Type B pancreatic cell (in vitro differentiated cells): ENCODE data around the gene SIRPB2. TPM values are rescaled to one million over a fixed set of nuclear protein-coding genes. Genes with fewer than 3 reads are reported as not detected.

Experiments
- DNase-seq: peaks from one replicate; pipeline ENCODE4 v3.0.0; 2021; ENCODE audit warnings: mixed read lengths; ENCODE audit not compliant: unreplicated experiment; ENCODE audit errors: extremely low spot score
- H3K27ac Mint-ChIP-seq: 2 replicates; pipeline ENCODE4 v1.8.0; 2021; ENCODE audit warnings: mild to moderate bottlenecking, mixed read lengths
- H3K27me3 Mint-ChIP-seq: 2 replicates; pipeline ENCODE4 v1.8.0; 2021; ENCODE audit warnings: mixed read lengths
- H3K36me3 Mint-ChIP-seq: 2 replicates; pipeline ENCODE4 v1.8.0; 2021; ENCODE audit warnings: mixed read lengths
- H3K4me1 Mint-ChIP-seq: one replicate; pipeline ENCODE4 v1.8.0; 2021; ENCODE audit warnings: mixed read lengths; ENCODE audit not compliant: unreplicated experiment
- H3K4me3 Mint-ChIP-seq: 2 replicates; pipeline ENCODE4 v1.8.0; 2021; ENCODE audit warnings: mild to moderate bottlenecking, mixed read lengths
- H3K9me3 Mint-ChIP-seq: 2 replicates; pipeline ENCODE4 v1.8.0; 2021; ENCODE audit warnings: mixed read lengths
- total RNA-seq: library from RNA; stranded (reverse); gene quantifications from 2 replicates; pipeline ENCODE4 v1.2.1, GENCODE V29; 2021; ENCODE audit warnings: low replicate concordance
- TF ChIP-seq, protein P1 (sequence below): fragments of 200-600 bp; sonication (generic); conservative IDR thresholded peaks from 2 replicates; pipeline ENCODE4 v1.5.0; 2021; ENCODE audit warnings: antibody characterized with exemption, mild to moderate bottlenecking

The SIRPB2 gene
- total RNA-seq, 1 donor from 2014 or later, result not detected

DNA sequence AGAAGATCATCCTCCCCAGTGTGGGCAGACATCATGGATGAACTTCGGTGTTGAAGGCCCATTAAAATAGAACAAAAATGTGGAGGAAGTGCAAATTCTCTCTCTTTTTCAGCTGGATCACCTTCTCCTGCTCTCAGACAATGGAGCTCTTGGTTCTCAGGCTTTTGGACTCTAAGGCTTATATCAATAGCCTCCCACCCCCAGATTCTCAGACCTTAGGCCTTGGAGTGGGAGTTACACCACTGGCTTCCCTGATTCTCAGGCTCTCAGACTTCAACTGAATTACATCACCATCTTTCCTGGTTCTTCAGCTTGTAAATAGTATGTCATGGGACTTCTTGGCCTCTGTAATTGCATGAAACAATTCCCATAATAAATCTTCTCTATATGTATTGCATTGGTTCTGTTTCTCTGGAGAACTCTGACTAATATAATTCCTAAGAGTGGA is 61.2 kb downstream of the SIRPB2 start:
- Mint-ChIP-seq H3K9me3 (no peaks in the 10 kb centered on the region), H3K36me3 (peaks cover 4% of the 10 kb centered on the region), H3K27ac (no peak overlapping the region), H3K27me3 (peaks cover 11% of the 10 kb centered on the region), H3K4me1 (peaks cover 4% of the 10 kb centered on the region), H3K4me3 (no peak overlapping the region)
- DNase-seq, result no peak
- TF ChIP-seq, protein P1, sequence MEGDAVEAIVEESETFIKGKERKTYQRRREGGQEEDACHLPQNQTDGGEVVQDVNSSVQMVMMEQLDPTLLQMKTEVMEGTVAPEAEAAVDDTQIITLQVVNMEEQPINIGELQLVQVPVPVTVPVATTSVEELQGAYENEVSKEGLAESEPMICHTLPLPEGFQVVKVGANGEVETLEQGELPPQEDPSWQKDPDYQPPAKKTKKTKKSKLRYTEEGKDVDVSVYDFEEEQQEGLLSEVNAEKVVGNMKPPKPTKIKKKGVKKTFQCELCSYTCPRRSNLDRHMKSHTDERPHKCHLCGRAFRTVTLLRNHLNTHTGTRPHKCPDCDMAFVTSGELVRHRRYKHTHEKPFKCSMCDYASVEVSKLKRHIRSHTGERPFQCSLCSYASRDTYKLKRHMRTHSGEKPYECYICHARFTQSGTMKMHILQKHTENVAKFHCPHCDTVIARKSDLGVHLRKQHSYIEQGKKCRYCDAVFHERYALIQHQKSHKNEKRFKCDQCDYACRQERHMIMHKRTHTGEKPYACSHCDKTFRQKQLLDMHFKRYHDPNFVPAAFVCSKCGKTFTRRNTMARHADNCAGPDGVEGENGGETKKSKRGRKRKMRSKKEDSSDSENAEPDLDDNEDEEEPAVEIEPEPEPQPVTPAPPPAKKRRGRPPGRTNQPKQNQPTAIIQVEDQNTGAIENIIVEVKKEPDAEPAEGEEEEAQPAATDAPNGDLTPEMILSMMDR, result no peak

DNA sequence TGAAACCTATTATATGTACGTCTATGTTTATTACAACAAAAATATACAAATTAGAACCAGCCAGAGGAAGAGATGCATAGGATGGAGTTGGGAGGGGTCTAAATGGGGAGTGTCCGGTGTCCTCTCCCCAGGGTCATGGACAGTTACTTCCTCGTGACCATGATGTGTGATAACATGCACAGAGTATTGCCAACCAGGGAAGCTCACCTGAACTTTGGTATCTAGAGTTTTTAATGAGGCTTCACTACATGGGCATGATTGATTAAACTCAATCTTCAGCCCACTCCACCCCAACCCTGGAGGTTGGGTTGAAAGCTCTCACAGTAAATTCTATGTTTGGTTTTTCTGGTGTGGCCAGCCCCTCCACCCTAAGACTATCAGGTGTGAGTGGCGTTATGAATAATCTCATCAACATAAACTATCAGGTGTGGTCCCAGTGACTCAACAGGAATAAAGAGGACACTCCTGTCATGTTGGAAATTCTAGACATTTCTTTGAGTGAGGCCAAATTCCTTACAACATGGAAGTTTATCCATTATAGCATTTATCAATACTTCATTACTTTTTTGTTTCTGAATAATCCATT is 62.0 kb downstream of the SIRPB2 start:
- TF ChIP-seq, protein P1, result no peak
- no peak for DNase-seq
- H3K9me3 Mint-ChIP-seq, result no peaks in the 10 kb centered on the region
- no peak overlapping the region for H3K4me3 Mint-ChIP-seq
- no peak overlapping the region for H3K27ac Mint-ChIP-seq
- peaks cover 11% of the 10 kb centered on the region for H3K27me3 Mint-ChIP-seq
- H3K36me3 Mint-ChIP-seq, result peaks cover 1% of the 10 kb centered on the region
- H3K4me1 Mint-ChIP-seq, result peaks cover 4% of the 10 kb centered on the region

DNA sequence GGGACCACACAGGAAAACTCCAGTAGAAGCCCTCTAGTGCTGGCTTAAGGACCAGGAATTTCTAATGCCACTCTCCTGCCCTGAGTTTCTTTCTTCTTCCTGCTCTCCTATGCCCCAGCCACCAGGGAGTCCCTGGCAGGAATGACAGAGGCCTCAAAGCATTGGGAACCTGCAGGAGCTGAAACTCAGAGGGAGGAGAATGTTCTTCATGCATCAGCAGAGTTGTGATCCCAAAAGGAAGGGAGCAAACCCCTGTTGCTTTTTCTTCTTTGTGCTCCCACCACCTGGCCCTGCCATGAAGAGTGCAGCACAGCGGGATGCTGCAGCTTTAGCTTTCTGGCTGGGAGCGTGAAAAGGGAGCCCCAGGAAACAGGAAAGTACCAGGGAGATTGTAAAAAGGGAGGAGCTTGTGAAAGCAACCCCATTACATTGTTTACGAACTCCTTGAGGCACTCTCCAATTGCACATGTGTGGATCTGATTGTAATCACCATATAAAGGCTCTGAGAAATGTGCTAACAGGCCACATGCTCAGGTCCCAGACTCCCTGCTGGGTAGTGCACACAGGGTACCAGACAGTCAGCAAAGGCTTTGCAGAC is 63.7 kb downstream of the SIRPB2 start:
- no peak for DNase-seq
- Mint-ChIP-seq H3K27me3 (peaks cover 15% of the 10 kb centered on the region), H3K9me3 (no peaks in the 10 kb centered on the region), H3K27ac (no peak overlapping the region), H3K4me1 (peaks cover 4% of the 10 kb centered on the region), H3K4me3 (no peak overlapping the region), H3K36me3 (no peaks in the 10 kb centered on the region)
- TF ChIP-seq, protein P1, result peak; percentile 4

DNA sequence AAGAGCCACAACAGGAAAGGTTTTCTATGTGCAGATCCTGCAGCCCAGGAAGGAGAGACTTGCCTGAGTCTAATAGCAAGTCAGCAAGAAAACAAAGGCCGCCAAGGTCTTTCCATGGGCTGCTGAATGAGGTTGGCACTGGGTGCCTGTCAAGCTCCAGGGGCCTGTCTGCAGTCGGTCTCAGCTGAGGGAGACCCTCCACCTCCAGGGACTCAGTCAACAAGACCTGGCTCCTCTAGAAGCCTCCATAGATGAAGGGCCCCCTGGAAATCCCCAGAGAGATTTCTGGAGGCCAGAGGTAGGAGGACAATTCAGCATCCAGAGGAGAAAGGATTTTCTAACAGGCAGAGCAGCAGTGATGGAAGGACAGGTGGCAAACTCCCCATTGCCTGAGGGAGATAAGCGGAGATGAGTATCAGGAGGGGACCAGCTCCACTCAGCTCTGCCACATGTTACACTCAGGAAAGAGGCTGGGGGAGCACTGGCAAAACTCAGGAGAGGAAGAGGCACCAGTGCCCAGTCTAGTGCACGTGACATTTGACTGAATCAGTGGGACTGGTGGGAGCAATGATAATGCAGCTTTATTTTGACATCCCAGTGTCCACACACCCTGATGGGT is 64.9 kb downstream of the SIRPB2 start:
- Mint-ChIP-seq H3K4me1 (peaks cover 4% of the 10 kb centered on the region), H3K27ac (no peak overlapping the region), H3K9me3 (no peaks in the 10 kb centered on the region), H3K36me3 (no peaks in the 10 kb centered on the region), H3K4me3 (no peak overlapping the region), H3K27me3 (peaks cover 13% of the 10 kb centered on the region)
- DNase-seq, result no peak
- TF ChIP-seq, protein P1, result no peak

Other genes starting within 250 kb of the SIRPB2 start
- 2.7 and 3.6 TPM in 2 replicates for gene SNPH, start 225.1 kb downstream of the SIRPB2 start, total RNA-seq
- 4.9 and 7.4 TPM in 2 replicates for gene SDCBP2, start 162.3 kb downstream of the SIRPB2 start, total RNA-seq
- gene FKBP1A, start 98.4 kb downstream of the SIRPB2 start, total RNA-seq, result 149 and 177 TPM in 2 replicates
- gene NSFL1C, start 24.6 kb downstream of the SIRPB2 start, total RNA-seq, result 79.2 and 81.0 TPM in 2 replicates
- not detected in 2 replicates for gene SIRPD, start 66.3 kb upstream of the SIRPB2 start, total RNA-seq
- 0.95 and 1.0 TPM in 2 replicates for gene SIRPB1, start 128.6 kb upstream of the SIRPB2 start, total RNA-seq
- not detected in 2 replicates for gene SIRPG, start 166.4 kb upstream of the SIRPB2 start, total RNA-seq